Stimulated activated CD4-positive, alpha-beta T cell treated with anti-CD3 and anti-CD28 coated beads, Interleukin-1b, Interleukin-23, amount 100 ng/mL, for 48 hours (primary cell): ENCODE measurements around the gene PCBP4.

Experiments used
- DNase-seq: peaks from one replicate; pipeline ENCODE4 v3.0.0-alpha.2; 2020

PCBP4 gene

DNA sequence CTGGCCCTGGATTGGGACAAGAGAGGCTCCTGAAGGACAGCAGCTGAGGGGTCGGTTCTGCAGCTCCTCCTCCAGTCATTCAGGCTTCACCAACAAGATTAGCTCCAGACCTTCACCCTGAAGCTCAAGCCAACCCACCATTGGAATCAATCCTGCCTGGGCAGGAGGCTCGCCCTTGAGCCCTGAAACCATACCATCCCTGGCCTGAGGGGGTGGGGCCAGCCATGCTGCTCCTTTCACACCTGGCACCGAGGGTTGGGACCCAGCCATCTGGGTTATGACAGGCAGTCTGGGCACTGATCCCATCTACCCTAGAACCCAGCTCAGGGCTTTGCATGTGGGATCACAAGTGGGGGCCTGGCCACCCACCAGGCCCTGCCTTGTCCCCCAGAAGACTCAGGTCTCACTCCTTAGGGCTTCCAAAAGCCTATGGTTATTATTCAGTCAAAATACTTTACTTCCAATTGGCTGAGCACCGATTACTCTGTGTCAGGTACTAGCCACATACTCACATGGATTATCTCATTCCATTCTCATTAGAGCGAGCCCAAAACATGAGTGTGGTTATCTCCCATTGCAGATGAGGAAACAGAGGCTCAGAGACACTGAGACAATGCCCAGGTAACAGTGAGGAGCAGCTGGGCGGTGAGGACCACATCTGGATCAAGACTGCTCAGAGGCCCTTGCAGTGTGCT, 3.5 kb upstream of the PCBP4 start:
- DNase-seq = no peak

DNA sequence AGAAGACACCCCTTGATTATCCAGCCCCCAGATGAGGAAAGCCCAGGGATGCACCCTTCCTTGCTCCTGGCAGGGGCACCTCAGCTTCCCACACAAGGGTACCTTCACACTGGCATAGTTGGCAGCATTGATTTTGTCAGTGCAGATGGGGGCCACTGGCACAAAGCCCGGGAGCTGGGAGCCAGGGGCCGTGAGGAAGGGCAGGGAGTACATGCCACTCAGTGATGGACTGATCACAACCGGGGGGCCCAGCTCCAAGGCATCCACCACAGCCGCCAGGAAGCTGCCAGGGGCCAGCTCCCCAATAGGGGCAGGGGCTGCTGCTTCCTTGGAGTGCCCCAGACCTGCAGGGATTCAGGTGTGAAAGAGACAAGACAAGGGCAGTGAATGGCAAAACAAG, 2.6 kb upstream of the PCBP4 start:
- no peak for DNase-seq

DNA sequence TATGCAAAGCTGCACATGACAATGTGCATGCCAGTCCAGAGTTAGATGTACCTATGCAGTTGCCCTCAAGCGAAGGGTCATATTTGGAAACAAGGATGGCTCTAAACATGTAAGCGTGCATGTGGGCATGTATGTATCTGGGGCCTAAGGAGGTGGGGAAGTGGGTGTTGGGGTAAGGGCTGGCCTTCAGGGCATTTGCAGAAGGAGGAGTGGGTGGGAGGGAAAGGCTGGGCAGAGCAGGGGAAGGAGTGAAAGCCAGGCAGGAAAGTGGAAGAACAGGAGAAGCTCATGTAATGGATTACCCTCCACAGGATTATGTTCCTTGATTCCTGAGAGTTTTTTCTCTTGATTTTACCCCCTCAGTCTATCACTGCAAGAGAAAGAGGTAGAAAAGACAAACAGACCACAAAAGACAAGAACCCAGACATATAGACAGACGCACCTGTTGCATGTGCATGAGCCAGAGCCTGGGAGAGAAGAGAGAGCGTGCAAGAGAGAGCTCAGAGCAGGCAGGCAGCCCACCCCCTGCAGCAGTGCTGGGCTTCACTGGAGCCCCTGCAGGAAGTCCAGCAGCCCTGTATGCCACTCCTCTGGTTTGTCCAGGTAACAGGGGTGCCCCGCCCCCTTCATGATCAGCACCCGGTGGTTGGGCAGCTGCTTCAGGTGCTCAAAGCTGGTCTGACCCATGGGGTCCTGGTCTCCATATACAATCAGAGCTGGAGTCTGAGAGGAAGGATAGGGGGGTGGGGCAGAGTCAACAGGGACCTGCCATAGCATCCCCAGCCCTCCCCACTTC, 1.8 kb upstream of the PCBP4 start:
- DNase-seq = no peak

DNA sequence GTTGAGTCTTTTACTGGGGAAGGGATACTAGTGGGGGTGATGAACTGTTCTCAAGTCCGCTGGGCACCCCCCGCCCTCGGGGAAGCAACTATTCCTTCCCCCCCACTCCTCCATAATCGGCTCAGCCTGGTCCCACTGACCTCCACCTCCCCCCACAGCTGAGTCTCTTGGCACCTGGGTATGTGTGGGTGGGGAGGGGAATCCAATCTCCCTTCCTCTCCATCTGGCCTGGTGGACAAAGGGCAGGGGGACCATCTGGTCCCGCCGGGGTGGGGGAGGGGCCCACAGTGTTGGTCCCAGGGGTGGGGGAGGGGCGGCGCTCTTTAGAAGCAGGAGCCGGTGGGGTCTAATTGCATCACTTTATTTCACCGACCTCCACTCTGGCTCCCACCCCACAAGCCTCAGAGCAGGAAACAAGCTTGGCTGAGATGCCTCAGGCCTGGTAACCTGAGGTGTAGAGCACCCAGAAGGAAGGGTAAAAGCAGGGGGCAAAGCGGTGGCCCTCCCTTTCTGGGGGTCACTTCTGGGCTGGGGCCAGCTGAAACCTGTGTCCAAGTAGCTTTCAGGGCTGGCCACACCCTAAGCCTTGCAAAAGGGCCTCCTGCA, 1.0 kb upstream of the PCBP4 start:
- DNase-seq = no peak

DNA sequence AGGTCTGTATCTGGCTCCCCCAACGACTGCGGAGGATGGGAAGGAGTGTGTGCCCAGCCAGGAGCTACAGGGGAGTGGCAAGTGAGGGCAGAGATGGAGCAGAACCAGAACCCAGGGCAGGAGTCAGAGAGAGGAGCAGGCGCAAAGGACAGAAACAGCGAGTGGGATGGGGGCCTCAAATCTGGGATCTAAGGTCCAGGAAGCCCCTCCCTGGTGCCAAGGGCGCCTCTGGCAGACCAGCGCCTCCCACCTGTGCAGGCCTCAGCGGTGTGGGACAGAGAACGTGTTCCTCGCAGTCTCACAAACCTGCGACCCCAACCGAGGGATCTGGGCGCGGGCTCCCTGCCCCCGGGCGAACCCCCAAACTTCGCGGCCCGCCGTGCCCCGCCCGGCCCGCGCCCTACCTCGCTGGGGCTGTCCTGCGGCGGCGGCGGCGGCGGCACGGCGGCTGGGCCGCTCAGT, 301 bp downstream of the PCBP4 start:
- DNase-seq = no peak

DNA sequence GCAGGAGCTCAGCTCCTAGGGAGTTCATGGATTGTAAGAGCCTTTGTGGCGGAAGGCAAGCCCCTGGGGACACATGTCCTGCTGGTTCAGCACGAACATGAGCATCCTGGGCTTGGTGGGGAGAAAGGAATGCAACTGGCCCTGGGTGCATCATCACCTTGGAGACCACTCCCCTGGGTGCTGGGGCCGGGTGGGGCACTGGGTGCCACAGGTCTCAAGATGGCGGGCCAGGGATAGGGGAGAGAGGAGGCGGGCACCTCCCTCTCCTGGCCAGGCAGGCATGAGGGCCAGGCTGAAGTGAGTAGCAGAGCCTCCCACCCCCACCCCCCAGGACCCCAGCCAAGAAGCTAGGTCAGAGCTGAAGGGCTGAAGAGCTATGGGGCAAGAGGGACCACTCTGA, 768 bp downstream of the PCBP4 start:
- DNase-seq = no peak

DNA sequence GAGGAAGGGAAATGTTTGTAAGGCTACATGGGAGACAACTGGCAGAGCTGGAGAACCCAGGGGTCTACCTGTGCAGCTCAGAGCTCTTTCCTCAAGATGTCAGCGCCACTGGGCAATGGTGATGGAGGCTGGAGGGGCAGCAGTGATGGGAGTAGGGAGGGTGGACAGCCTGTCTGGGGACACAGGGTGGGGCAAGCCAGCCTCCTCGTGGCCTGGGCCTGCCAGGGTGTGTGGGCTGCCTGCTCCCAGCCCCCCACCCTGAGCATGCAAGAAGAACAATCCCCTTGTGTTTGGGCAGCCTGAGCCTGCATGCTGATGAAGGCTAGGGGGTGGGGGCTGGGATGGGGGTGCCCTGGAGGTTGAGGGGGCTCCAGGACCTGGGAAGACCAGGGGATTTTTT, 1.2 kb downstream of the PCBP4 start:
- no peak for DNase-seq

DNA sequence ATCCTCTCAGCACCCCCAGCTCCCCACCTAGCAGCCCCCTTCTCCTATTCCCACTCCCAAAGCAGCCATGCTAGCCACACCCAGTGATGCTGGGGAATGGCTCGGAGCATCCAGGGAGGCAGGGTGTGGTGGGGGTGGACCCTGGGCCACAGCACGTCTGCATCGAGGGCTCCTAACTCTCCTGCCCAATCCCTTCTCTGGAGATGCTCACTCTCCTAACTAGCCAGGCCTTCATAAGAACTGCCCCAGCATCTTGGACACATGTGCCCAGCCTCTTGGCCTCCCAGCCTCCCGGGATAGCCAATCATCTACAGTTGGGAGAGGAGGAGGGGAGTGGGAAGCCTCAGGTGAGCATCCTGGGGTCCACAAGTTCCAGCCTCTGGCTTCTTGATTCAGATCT, 2.7 kb downstream of the PCBP4 start:
- DNase-seq = no peak

DNA sequence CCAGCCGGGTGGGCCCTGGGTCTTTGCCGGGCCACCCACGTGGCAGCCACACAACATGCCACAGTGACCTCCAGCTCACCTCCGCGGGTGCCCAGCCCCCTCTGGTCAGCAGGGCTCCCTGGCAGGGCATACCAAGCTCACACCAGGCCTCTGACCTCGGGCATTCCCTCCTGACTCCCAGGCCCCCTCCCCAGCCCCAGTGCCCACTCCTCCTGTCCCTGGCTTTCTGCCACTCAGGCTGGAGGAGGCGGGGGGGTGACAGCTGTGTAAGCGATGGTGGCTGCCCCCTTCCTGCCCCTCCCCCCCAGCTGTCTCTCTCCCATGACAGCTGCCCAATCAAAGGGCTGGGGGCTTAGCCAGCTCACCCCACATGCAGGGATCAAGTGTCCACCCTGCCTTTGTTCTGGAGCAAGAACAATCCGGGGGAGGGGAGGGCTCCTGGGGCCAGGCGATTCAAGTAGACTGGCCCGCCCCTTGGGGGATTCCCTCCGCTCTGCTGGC, 3.3 kb downstream of the PCBP4 start:
- no peak for DNase-seq

DNA sequence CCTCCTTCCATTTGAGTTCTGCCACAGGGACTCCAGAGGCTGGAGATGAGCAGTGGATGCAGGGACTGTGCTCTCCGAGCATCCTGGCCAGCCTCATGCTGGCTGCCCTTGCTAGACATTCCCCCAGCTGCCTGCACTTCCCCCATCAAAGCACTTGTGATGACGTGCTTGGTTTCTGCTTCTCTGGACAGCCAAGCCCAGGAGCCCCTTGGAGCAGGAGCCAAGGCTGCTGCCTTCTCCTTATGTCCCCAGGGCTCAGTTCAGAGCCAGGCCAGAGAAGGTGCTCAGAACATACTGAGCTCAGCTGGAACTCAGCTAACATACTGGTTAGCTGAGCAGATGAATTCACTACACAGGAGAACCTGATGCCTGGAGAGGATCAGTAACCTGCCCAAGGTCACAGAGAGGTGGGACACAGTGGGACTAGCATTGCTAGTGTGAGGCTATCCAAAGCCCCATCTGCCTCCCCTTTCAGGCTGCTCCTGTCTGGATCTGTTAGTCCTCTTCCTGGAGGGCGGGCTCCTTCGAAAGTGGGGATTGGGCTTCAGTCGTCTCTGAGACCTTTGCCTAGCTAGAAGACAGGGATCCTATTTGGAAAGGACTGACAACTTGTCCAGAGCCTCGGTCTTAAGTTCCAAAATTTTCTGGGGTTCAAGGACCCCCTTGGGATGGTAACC, 4.3 kb downstream of the PCBP4 start:
- DNase-seq = no peak

DNA sequence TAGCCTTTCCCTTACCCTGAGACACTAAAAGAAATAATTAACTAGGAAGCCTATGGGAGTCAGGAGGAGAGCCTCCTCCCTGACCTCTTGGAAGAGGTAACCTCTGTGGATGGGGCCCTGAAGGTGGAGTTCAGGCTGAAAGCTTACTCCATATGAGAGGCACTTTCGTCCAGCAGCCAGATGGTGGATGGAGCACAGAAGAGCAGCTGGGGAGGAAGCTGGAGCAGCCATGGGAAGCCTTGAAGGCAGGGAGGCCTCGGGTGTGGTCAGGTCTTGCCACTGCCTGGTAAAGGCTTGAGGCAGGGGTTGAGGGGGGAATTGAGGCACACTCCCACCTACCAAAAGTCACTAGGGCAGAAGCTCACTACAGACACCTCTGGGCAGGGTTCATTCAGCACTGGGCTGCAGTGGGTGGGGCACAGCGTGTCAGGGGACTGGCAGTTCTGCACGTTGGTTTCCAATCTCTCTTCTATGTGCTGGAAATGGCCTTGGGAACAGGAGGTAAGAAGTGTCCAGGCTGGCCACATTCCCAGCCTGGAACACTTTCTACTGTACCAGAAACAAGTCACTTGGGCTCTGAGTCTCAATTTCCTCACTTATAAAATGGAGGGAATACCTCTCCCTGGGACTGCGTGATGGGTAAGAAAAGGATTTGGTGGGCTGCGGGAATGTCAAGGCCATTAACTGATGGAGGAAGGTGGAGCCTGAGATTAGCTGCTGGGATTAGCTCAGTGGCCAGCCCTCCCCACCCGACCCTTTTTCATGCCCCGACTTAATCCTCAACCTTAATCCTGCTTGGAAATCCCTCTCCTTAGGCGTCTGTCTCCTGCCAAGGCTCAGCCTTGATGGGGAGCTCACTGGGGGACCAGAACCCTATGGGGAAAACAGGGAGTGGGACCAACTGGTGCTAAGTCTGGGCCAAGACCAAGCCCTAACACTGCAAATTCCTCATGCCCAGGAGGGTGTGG, 5.4 kb downstream of the PCBP4 start:
- no peak for DNase-seq

DNA sequence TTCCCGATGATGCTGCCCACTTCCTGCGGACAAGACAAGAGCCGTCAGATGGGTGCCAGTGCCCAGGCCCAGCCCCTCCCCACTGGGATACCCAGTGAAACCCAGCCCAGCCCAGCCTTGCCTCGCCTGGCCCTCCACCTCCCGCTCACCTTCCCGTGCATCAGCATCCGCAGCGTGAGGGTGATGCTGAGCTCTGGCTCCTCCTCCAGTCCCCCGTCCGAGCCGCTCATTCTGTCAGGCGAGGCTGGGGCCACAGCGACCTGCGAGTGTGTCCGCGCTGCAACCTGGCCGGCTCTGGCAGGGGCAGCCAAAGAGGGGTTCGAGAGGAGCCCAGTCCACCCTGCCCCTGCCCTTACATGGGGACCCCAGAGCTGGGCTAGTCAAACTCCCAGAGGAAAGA, 6.2 kb downstream of the PCBP4 start:
- no peak for DNase-seq

DNA sequence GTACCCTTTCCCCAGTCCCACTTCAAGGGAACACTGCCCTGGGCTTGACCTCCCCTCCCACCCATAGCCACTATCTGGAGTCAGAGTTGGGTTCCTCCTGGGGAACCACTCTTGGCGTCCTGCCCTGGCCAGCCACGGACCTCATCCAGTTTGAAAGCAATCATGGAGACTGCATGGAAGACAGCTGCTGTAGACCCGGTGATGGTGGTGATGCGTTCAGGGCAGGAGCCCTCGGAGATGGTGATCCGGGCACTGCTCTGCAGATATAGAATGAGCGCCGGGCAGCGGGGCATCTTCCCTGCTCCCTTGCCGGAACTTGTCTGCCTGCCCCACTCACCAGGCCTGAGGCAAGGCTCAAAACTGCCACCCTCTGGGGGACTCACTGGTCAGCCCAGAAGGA, 6.9 kb downstream of the PCBP4 start:
- no peak for DNase-seq

DNA sequence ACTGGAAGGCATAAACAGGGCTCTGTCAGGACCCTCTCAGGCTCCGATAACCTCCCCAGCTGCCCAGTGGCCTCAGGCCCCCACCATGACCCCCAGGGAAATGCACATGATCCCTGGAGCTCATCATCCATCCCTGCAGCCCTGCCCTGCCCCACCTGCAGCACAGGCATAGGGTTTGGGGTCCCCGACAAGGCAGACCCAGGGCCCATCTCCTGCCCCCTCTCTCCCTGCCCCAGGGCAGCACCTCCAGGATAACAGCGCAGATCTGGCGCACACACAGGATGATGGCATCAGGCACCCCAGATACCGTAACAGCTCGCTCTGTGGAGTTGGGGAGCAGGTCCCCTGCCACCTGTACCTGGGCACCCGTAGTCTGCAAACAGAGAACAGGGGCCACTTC, 7.6 kb downstream of the PCBP4 start:
- no peak for DNase-seq

DNA sequence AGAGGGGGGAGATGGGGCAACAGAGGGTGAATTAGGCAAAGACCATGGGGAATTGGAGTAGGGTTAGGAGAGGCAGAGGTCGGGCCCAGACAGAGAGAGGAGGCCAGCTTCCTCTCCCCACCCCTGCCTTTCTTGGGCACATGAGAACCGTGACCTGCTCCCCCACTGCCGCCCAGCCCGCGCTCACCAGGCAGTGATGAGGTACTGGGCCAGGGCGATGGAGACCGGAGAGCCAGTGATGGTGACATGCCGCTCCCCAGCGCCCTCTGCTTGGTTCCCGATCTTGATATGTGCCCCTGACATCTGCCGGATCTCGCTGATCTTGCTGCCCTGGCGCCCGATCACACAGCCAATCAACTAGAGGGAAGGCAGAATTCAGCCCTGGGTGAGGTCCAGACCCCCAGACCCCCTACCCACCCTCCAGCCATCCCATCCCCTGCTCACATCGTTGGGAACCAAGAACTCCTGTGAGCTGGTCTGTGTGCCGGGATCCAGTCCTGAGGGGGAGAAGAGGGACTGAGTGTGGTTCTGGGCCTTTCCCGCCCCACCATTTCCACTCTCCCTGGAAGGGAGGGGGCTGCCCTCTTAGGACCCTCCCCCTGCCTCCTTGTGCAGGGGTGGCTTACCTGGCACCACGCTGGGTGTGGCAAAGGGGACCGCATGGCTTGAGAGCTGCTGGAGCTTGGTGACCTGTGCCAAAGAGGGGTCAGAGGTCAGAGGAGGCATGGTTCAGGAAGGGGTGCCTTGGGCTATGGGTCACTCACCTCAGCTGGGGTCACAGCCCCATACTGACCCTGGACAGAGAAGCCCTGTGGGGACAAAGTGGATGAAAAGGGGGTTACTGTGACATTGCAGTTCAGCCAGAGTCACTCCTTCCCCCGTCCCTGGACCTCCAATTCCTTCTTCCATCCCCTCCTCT, 8.4 kb downstream of the PCBP4 start:
- no peak for DNase-seq

DNA sequence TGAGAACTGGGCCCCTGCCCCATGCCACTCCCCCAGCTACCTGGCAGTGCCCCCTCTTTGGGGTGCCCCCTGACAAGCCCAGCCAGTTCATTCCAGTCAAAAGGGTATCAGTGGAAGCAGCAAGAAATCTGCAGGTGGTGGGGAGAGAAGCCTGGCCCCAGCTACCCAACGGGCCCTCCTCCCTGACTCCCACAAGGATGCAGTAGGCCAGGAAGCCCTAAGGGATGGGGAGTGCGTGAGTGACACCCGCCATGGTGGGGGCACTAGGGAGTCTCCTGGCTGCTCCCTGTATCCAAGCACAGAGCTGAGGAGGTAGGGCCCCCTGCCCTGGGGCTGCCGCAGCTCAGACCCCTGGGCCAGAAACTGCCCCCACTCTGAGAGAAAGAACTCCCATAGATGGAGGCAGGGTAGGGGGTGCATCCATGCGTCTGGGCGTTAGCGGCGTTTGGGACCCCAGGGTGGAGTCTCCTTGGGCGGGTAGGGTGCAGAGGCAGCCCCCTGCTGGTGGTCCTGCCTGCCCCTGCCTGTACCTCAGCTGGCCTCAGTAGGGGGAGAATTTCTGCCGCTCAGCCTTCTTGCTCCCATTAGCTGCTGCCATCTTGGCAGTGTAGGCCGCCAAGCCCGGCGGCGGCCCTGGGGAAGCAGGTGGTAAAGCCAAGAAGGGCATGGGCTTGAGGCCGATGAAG, 9.6 kb downstream of the PCBP4 start:
- no peak for DNase-seq

DNA sequence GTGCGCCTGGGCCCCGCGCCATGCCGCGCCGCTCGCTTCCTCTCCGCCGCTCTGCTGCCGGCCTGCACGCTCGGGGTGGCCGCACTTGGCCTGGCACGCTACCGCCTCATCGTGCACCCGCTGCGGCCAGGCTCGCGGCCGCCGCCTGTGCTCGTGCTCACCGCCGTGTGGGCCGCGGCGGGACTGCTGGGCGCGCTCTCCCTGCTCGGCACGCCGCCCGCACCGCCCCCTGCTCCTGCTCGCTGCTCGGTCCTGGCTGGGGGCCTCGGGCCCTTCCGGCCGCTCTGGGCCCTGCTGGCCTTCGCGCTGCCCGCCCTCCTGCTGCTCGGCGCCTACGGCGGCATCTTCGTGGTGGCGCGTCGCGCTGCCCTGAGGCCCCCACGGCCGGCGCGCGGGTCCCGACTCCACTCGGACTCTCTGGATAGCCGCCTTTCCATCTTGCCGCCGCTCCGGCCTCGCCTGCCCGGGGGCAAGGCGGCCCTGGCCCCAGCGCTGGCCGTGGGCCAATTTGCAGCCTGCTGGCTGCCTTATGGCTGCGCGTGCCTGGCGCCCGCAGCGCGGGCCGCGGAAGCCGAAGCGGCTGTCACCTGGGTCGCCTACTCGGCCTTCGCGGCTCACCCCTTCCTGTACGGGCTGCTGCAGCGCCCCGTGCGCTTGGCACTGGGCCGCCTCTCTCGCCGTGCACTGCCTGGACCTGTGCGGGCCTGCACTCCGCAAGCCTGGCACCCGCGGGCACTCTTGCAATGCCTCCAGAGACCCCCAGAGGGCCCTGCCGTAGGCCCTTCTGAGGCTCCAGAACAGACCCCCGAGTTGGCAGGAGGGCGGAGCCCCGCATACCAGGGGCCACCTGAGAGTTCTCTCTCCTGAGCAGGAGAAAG, 11.1 kb downstream of the PCBP4 start:
- peak; percentile 23 for DNase-seq

DNA sequence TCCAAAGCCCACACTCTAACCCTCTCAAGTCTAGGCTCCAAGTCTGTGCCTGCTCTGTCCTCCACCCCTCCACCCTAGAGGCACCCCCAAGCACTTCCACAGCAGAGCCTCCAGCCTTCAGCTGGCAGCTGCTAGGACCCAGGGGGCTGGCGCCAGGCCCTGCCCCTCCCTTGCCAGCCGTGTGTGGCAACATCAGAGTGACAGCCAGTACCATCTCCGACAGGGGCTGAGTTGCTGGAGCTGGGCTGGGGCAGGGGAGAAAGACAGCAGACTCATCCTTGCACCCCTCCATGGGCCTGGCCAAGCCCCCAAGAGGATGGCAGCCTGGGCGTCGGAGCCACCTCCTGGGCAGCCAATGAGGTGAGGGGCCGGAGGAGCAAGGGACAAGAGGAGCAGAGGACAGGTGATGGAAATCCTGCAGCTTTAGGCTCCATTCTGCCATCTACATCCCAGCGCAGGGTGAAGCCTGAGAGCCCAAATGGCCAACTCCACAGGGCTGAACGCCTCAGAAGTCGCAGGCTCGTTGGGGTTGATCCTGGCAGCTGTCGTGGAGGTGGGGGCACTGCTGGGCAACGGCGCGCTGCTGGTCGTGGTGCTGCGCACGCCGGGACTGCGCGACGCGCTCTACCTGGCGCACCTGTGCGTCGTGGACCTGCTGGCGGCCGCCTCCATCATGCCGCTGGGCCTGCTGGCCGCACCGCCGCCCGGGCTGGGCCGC, 11.9 kb downstream of the PCBP4 start, which contains the start of gene GPR62:
Gene GPR62 (plus strand): TSS at position 207 of the 718 bp plus-strand sequence. CDS start 272 bp downstream, at position 479.
- no peak for DNase-seq
